ENCODE measurements around the gene MAP6.

Gene MAP6

DNA sequence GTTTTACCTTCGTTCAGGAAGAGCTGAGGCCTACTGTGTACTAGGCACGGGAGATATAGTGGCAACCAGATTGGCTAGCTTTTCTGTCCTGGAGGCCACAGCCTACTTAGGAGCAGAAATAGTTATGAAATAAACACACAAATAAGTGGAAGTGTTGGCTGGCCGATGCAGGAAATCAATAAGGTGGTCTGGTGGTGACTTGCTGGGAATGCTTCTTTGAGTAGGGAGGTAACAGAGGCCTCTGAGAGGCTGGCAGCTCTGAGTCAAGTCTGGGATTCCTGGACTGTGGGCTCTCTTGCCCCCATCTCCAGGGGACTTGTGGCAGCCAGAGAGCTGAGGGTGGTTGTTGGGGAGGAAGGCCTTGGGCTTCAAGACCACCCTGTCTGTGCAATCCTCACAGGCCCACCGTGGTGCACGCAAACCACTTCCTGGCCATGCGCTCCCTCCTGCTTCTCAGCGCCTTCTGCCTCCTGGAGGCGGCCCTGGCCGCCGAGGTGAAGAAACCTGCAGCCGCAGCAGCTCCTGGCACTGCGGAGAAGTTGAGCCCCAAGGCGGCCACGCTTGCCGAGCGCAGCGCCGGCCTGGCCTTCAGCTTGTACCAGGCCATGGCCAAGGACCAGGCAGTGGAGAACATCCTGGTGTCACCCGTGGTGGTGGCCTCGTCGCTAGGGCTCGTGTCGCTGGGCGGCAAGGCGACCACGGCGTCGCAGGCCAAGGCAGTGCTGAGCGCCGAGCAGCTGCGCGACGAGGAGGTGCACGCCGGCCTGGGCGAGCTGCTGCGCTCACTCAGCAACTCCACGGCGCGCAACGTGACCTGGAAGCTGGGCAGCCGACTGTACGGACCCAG is 102.7 kb downstream of the MAP6 start:
- DNase-seq = no peak

- peak; percentile 30 to 46 (median 43) for DNase-seq
Observed at GRCh38 chr11:75565221-75565814, 103.5 kb downstream of the MAP6 start.

DNA sequence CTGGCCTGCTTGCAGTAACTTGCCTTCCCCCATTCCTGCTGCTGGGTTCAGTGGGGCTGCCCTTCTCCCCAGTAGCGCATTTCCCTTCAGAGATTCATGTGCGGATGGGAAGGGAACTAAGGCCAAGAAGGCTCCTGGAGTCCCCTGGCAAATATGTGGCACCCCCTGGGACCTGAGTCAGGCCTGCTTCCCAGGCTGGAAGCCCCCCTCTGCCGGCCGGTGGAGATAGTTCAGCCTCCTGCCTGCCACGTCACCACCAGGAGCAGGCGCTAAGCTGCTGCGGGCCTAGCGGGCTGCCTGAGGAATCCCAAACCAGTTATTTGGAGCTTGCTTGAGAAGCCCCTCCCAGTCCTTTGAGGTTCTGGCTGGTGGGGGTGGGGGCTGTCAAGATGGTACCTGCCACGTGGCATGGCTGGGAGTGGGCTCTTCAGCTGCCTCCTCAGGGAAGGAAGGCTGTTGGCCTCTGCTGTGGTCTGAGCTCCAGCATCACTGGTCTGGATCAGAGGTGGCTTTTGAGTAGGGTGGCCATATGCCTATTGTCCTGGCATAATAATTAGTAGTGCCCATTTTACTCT is 104.8 kb downstream of the MAP6 start:
- no peak for DNase-seq

- no peak for DNase-seq
Observed at GRCh38 chr11:75563501-75563977, 105.3 kb downstream of the MAP6 start.

GRCh38 chr11:75562836-75563484 is 105.9 kb downstream of the MAP6 start:
- DNase-seq = peak in 1 of 3 donors; percentile 14

- DNase-seq = peak; percentile 67 to 82 (median 68)
Observed at GRCh38 chr11:75562048-75562835, 106.6 kb downstream of the MAP6 start, which contains the start of gene SERPINH1. Gene SERPINH1, plus strand, starts transcription at chr11:75562253. Its CDS starts 4,097 bp downstream, at chr11:75566350.

GRCh38 chr11:75561426-75562047 is 107.3 kb downstream of the MAP6 start:
- DNase-seq = peak in 1 of 3 donors; percentile 27

- DNase-seq = no peak
Observed at GRCh38 chr11:75560644-75561043, 108.2 kb downstream of the MAP6 start.

- no peak for DNase-seq
Observed at GRCh38 chr11:75558939-75559843, 109.6 kb downstream of the MAP6 start.

DNA sequence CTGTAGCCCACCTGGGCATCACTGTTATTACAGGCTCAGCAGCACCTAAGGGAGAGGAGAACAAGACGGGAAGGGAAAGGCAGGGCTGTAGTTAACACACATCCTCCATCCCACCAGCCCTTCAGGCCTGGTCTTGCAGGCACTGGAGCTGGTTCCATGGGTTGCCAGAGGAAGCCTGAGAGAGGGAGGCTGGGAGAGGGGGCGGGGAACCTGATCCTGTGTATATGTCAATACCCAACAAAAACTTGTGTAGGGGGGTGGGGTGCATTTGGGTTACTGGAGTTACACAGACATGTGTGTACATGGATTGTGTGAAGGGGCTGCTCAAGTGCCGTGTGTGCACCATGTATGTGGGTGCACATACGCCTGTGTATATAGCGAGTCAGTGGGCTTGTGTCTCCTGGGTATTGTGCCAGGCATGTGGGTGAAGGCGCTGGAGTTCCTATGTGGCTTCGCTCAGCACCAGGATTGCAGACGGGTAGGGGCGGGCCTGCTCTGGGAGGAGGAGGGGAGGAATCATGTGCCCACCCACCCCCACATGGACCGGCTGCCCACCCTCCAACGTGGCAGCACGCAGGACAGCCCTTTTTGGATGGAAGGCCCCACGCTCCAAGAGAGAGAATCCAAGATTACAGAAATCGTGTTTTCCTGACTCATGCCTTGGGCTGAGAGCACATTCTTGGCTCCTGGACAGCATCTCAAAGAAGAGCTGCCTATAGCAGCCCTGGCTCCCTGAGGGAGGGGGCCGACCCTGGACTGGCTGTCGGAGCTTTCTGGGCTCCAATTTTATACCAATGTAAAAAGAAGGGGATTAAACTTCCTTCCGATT is 111.0 kb downstream of the MAP6 start:
- DNase-seq = no peak

DNA sequence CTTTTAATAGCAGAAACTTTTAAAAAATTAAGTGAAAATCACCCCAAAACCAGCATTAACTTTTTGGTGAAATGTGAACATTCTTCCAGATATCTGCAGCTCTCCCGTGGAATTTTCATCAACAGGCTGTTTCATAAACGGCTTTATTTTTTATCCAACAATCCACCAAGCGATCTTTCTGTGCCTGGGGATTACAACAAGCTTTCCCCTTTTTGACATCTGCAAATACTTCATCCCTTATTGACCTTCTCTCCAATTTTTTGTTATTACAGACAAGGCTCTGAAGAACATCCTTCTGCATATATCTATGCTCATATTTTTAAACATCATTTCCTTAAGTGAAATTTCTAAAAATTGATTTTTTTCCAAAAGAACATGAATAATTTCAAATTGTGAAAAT is 112.6 kb downstream of the MAP6 start:
- no peak for DNase-seq

DNA sequence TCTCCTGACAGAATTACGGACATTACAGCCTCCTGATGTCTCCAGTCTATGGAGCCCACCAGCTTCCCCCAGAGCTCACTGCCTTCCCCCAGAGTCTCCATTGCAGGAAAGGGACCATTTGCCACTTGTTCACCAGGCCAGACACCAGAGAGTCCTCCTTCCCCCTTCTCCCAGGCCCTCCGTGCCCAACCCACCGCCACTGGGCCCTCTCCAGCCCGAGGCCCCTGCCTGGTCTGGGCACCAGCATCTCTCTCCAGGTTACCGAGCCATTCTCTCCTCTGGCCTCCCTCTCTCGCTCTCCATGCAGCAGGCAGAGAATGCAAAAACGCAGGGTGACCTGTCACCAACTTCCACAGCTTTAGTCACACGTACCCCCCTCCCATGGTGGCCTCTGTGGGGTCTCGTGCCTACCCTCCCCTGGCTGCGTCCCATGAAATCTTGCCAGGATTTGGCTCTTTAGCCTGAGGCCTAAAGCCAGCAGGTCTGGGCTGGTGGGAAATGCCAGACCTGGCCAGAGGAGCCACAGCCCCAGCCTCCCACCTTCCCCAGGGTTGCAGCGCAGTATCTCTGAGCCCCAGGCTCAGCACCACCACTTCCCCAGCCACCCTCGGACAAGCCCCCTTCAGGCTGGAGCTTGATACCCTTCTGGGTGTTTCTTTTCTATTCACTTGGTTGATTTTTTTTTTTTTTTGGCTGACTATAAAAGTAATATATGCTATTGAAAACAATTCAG is 113.6 kb downstream of the MAP6 start:
- DNase-seq = no peak

DNA sequence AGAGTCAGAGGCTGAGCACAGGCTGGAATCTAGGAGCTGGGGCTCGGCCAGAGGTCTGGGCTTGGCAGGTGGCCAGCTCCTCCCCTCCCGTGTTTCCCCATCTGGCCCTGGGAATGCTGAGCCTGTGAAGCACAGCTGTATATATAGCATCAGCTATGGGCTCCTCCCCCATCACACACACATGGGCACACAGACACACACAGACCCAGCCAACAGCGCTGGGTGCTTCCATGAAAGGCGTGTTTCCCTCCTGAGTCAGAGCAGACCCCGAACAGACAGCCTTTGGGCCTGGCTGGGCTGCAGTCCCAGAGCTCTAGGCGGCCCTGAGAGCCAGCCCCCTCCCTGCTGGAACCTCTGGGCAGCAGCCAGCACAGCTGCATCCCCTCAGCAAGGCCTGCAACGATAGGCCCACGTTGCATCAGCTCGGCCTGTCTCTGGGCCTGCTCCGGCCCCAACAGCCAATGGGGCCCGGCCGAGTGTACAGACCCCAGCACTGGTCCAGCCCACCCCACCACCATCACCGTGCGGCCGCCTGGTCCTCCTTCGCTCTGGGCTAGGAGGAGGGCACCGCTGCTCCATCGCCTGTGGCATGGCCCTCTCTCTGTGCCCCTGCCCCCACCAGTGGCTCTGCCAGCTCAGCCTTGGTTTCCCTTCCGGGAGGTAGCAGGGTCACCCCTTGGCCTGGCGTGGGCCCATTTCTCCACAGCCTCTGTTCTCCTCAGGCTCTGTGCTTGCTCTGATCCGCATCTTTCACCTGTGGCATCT is 114.4 kb downstream of the MAP6 start:
- DNase-seq = no peak

GRCh38 chr11:75553889-75554257 is 115.0 kb downstream of the MAP6 start:
- DNase-seq = no peak

DNA sequence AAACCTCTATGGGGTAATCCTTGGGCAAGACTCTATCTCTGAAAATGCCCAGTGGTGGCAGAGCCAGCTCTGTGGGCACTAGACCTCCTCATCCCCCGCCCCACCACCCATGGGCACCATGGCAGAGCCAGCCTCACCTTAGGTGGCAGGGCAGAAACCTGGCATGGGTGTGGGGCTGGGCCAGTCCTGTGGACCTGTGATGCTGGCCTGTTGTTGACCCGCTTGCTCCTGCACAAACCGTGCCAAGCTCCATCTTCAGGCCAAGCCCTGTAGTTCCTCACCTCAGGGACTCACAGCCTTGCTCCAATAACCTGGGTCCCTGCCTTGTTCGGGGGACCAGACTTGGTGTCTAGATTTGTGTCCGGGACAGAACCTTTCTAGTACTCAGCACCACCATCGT is 115.7 kb downstream of the MAP6 start:
- no peak for DNase-seq

- no peak for DNase-seq
Observed at GRCh38 chr11:75549370-75549958, 119.4 kb downstream of the MAP6 start.

GRCh38 chr11:75548595-75549272 is 120.1 kb downstream of the MAP6 start:
- no peak for DNase-seq

Data from suppressor macrophage treated with lipopolysaccharide for 1 hour (primary cell).